Tibial nerve (tissue), 4 donors: ENCODE results near the gene EVA1B. TPM values are rescaled to one million over a fixed set of nuclear protein-coding genes. Genes with fewer than 3 reads are reported as not detected.

Source experiments
- DNase-seq, 2 donors: peaks; one replicate each; pipeline ENCODE4 v3.0.0-alpha.2; 2019; ENCODE audit warnings: low spot score in 2 of 2
- H3K27ac ChIP-seq, 4 donors: fragments of 200-600 bp; sonication (generic) in 3 of 4; one replicate each; pipeline ENCODE4 v1.5.1; 2017 to 2019; ENCODE audit warnings: mild to moderate bottlenecking in 1 of 4
- H3K27me3 ChIP-seq, 2 donors: fragments of 200-600 bp; sonication (generic) in 1 of 2; one replicate each; pipeline versions ENCODE4 v1.5.1 to v1.6.0; 2017 to 2019
- H3K36me3 ChIP-seq, 3 donors: fragments of 200-600 bp; sonication (generic); one replicate each; pipeline ENCODE4 v1.5.1; 2018 to 2019
- H3K4me1 ChIP-seq, 4 donors: fragments of 200-600 bp; sonication (generic) in 3 of 4; one replicate each; pipeline ENCODE4 v1.5.1; 2017 to 2019
- H3K4me3 ChIP-seq, 4 donors: fragments of 200-600 bp; sonication (generic) in 3 of 4; one replicate each; pipeline ENCODE4 v1.5.1; 2017 to 2019; ENCODE audit warnings: mild to moderate bottlenecking in 1 of 4, moderate library complexity in 1 of 4
- H3K9me3 ChIP-seq, 4 donors: fragments of 200-600 bp; sonication (generic) in 3 of 4; one replicate each; pipeline ENCODE4 v1.5.1; 2017 to 2019
- EP300 ChIP-seq, 2 donors: sonication (generic); formaldehyde crosslinking; IDR thresholded peaks; one replicate each; pipeline ENCODE4 v1.6.1; 2017; ENCODE audit warnings: antibody characterized with exemption in 2 of 2, mild to moderate bottlenecking in 1 of 2
- POLR2A ChIP-seq, 2 donors: fragments of 450-650 bp; IDR thresholded peaks; one replicate each; pipeline ENCODE4 v1.6.1; 2017; ENCODE audit warnings: antibody characterized with exemption in 2 of 2, mild to moderate bottlenecking in 2 of 2, moderate library complexity in 2 of 2
- WGBS, 2 donors: methylation state at CpG; one replicate each; pipeline ENCODE4 v1.1.5; 2018; 5-methylcytosine and 5-hydroxymethylcytosine counted together
- total RNA-seq, 4 donors: library from RNA; depleted of rRNA; stranded (reverse); fragments of >200 nt; gene quantifications; one replicate each; pipeline ENCODE4 v1.1.0, GENCODE V29; 2016
- TF ChIP-seq, protein P1 (sequence below), 5 experiments: fragments of 200-600 bp in 3 of 5; fragments of 450-650 bp in 2 of 5; sonication (generic) in 3 of 5; IDR thresholded peaks; one replicate each; pipeline ENCODE4 v1.5.1; 2016 to 2019; ENCODE audit warnings: antibody characterized with exemption in 5 of 5, mild to moderate bottlenecking in 3 of 5, moderate library complexity in 2 of 5

The EVA1B gene
- total RNA-seq, result 100 to 1,000 TPM in 1 of 4 donors, 10 to 100 TPM in 3; 61.4 to 128 (median 86.3) TPM

- TF ChIP-seq, protein P1, sequence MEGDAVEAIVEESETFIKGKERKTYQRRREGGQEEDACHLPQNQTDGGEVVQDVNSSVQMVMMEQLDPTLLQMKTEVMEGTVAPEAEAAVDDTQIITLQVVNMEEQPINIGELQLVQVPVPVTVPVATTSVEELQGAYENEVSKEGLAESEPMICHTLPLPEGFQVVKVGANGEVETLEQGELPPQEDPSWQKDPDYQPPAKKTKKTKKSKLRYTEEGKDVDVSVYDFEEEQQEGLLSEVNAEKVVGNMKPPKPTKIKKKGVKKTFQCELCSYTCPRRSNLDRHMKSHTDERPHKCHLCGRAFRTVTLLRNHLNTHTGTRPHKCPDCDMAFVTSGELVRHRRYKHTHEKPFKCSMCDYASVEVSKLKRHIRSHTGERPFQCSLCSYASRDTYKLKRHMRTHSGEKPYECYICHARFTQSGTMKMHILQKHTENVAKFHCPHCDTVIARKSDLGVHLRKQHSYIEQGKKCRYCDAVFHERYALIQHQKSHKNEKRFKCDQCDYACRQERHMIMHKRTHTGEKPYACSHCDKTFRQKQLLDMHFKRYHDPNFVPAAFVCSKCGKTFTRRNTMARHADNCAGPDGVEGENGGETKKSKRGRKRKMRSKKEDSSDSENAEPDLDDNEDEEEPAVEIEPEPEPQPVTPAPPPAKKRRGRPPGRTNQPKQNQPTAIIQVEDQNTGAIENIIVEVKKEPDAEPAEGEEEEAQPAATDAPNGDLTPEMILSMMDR (IDR thresholded peaks at IDR 0.05), result no peak
- peak in 1 of 2 donors; percentile 12 for TF ChIP-seq EP300 (IDR thresholded peaks at IDR 0.05)
- TF ChIP-seq POLR2A (IDR thresholded peaks at IDR 0.05), result peak in 1 of 2 donors; percentile 7
- peak; percentile 57 to 66 for DNase-seq
These were observed at the start of gene EVA1B for GRCh38 chr1:36323636-36324352. EVA1B (minus strand) TSS chr1:36323645; CDS start chr1:36323037, 608 bp downstream.

GRCh38 chr1:36372617-36373016 lies 49.2 kb upstream of the EVA1B start:
- no peak for DNase-seq
- peaks cover 0 to 74% (median 41%) of the 10 kb centered on the region in 4 donors for H3K4me1 ChIP-seq
- no peaks in the 10 kb centered on the region for H3K27me3 ChIP-seq
- peaks cover 0 to 2% (median 0%) of the 10 kb centered on the region in 3 donors for H3K36me3 ChIP-seq
- WGBS, 2 donors, result 70 to 83% methylated on average over 3 of the region's 3 CpGs
- no peaks in the 10 kb centered on the region for H3K9me3 ChIP-seq
- H3K27ac ChIP-seq, result peak overlapping the region in 2 of 4 donors; percentile 89 to 97
- no peak overlapping the region for H3K4me3 ChIP-seq
- TF ChIP-seq POLR2A (IDR thresholded peaks at IDR 0.05) (no peak), EP300 (IDR thresholded peaks at IDR 0.05) (no peak)
- TF ChIP-seq, protein P1 (IDR thresholded peaks at IDR 0.05), result no peak

More at GRCh38 chr1:36323636-36324352, at the start of gene EVA1B:
- Histone ChIP-seq H3K36me3 (peaks cover 0 to 6% (median 0%) of the 10 kb centered on the region in 3 donors), H3K27ac (peak within 1 kb of the TSS; percentile 84 to 95 (median 86)), H3K4me1 (peaks cover 5 to 45% (median 24%) of the 10 kb centered on the region in 4 donors), H3K9me3 (no peaks in the 10 kb centered on the region), H3K4me3 (peak within 1 kb of the TSS; percentile 61 to 73 (median 68)), H3K27me3 (no peaks in the 10 kb centered on the region)
- WGBS, 2 donors, result 3 to 8% methylated on average over 11 to 35 of the region's 36 CpGs

DNA sequence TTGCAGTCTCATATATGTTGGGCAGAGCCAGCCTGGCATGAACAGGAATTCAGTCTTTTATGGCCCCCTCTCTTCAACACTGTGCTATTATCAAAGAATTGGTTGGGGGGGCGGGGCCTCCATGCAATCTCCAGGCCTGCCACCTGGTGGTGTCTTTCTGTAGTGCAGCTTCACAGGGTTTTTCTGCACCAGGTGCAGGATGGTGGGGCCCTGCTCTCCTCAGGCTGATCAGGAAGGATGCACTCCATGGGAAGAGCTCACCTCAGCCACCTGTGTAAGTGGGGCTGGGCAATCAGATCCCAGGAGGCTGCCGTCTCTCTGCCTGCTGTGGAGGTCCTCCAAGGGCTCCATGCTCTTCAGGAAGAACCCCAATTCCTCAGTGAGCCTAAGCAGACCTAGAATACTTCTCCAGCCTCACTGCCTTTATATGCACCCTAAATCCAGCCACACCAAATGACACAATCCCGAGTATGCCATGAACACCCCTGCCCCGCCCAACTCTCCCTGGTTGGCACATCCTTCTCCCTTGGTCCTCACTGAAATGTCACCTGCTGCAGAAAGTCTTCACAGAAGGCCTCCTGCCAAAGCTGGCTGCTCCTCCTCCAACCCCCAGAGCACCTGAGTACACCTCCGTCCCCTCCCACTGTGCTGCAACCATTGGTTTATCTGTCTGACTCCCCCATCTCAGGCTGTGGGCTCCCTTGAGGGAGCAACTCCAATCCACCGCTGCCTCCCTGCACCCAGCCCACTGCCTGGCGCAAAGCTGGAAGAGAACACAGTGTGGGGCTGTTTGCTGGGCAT lies 45.8 kb upstream of the EVA1B start:
- Histone ChIP-seq H3K36me3 (peaks cover 0 to 8% (median 0%) of the 10 kb centered on the region in 3 donors), H3K27me3 (no peaks in the 10 kb centered on the region), H3K9me3 (no peaks in the 10 kb centered on the region), H3K4me3 (no peak overlapping the region), H3K27ac (peak overlapping the region in 3 of 4 donors; percentile 11 to 48 (median 35)), H3K4me1 (peaks cover 4 to 75% (median 46%) of the 10 kb centered on the region in 4 donors)
- peak; percentile 75 to 92 for DNase-seq
- no peak for TF ChIP-seq POLR2A (IDR thresholded peaks at IDR 0.05)
- TF ChIP-seq EP300 (IDR thresholded peaks at IDR 0.05), result peak in 1 of 2 donors; percentile 39
- TF ChIP-seq, protein P1 (IDR thresholded peaks at IDR 0.05), result peak; percentile 89 to 93 (median 92)
- 57 to 68% methylated on average over 7 of the region's 7 CpGs for WGBS, 2 donors

- Histone ChIP-seq H3K4me3 (no peak overlapping the region), H3K4me1 (peaks cover 4 to 61% (median 31%) of the 10 kb centered on the region in 4 donors), H3K9me3 (no peaks in the 10 kb centered on the region), H3K27ac (no peak overlapping the region), H3K36me3 (peaks cover 0 to 14% (median 3%) of the 10 kb centered on the region in 3 donors), H3K27me3 (no peaks in the 10 kb centered on the region)
- 80 to 86% methylated on average over 4 of the region's 4 CpGs for WGBS, 2 donors
- DNase-seq, result no peak
- TF ChIP-seq, protein P1 (IDR thresholded peaks at IDR 0.05), result no peak
- TF ChIP-seq EP300 (IDR thresholded peaks at IDR 0.05) (no peak), POLR2A (IDR thresholded peaks at IDR 0.05) (no peak)
These were observed 44.4 kb upstream of the EVA1B start for GRCh38 chr1:36367798-36368197.
